ENCODE measurements around the gene MAN2C1. TPM values are rescaled to one million over a fixed set of nuclear protein-coding genes. Genes with fewer than 3 reads are reported as not detected.
A peak's percentile ranks its signal among the peaks of the same experiment; 100 is the strongest.

The MAN2C1 gene
- total RNA-seq, 1 donor from 2014 or later: 200 TPM

- H3K4me3 Mint-ChIP-seq (ENCODE audit: low read depth): no peak overlapping the region
- TF ChIP-seq CTCF (IDR thresholded peaks at IDR 0.05; ENCODE audit: unreplicated experiment): peak; percentile 60
- DNase-seq (ENCODE audit: low spot score, unreplicated experiment): peak; percentile 44
- H3K27ac Mint-ChIP-seq: no peak overlapping the region
- no peaks in the 10 kb centered on the region for H3K36me3 Mint-ChIP-seq (ENCODE audit: insufficient read depth)
- no peaks in the 10 kb centered on the region for H3K9me3 Mint-ChIP-seq (ENCODE audit: low read depth)
- H3K4me1 Mint-ChIP-seq (ENCODE audit: low read depth): no peaks in the 10 kb centered on the region
- peaks cover 58% of the 10 kb centered on the region for H3K27me3 Mint-ChIP-seq
Measured at GRCh38 chr15:75307778-75308390, 60.5 kb downstream of the MAN2C1 start.

GRCh38 chr15:75306188-75306587, 62.2 kb downstream of the MAN2C1 start:
- Mint-ChIP-seq H3K4me1 (ENCODE audit: low read depth) (no peaks in the 10 kb centered on the region), H3K27ac (no peak overlapping the region), H3K36me3 (ENCODE audit: insufficient read depth) (no peaks in the 10 kb centered on the region), H3K4me3 (ENCODE audit: low read depth) (no peak overlapping the region), H3K9me3 (ENCODE audit: low read depth) (no peaks in the 10 kb centered on the region), H3K27me3 (peaks cover 53% of the 10 kb centered on the region)
- TF ChIP-seq CTCF (IDR thresholded peaks at IDR 0.05; ENCODE audit: unreplicated experiment): no peak
- DNase-seq (ENCODE audit: low spot score, unreplicated experiment): no peak

Small RNA genes within 50 kb of the gene (microRNA-seq; reads per million reads assigned to microRNA genes)
- gene MIR631 (ENCODE audit: borderline number of aligned reads, unreplicated experiment): not detected

Other genes starting within 250 kb of the MAN2C1 start
- 80.0 and 83.4 TPM in 2 replicates for gene C15orf39, start 166.7 kb downstream of the MAN2C1 start, total RNA-seq
- not detected in 2 replicates for gene GOLGA6C, start 110.3 kb downstream of the MAN2C1 start, total RNA-seq
- gene GOLGA6D, start 85.8 kb downstream of the MAN2C1 start, total RNA-seq: 0.13 TPM in 1 of 2 replicates, not detected in the other
- 95.6 and 95.7 TPM in 2 replicates for gene COMMD4, start 32.5 kb downstream of the MAN2C1 start, total RNA-seq
- gene NEIL1, start 21.6 kb downstream of the MAN2C1 start, total RNA-seq: 79.2 and 84.4 TPM in 2 replicates
- 91.8 and 96.4 TPM in 2 replicates for gene SIN3A, start 83.1 kb upstream of the MAN2C1 start, total RNA-seq
- 35.2 and 37.1 TPM in 2 replicates for gene PTPN9, start 210.7 kb upstream of the MAN2C1 start, total RNA-seq